Endothelial cell of umbilical vein (primary cell): Measurements from ENCODE around the gene ATF6B. TPM values are rescaled to one million over a fixed set of nuclear protein-coding genes. Genes with fewer than 3 reads are reported as not detected.

ENCODE experiments used
- BruUV-seq: library from RNA; stranded (reverse); fragments of 400-500 nt; replicated peaks from 2 replicates; lab custom pipeline; 2021; lab: Mats Ljungman, UMichigan
- CTCF ChIA-PET: fragments of 300-600, 350-600 bp; sonication (Branson Sonifier 250); formaldehyde crosslinking; loops from one replicate; lab custom pipeline; 2021; ENCODE audit warnings: antibody characterized with exemption, inconsistent platforms; lab: Charles Lee
- POLR2A ChIA-PET: fragments of 300-600, 350-600 bp; sonication (Branson Sonifier 250); formaldehyde crosslinking; loops from one replicate; lab custom pipeline; 2021; ENCODE audit warnings: antibody characterized with exemption, inconsistent platforms; lab: Charles Lee
- DNase-seq: peaks from one replicate; pipeline ENCODE4 v3.0.0-alpha.2; 2011; ENCODE audit warnings: low read depth, low spot score
- FAIRE-seq: peaks from 2 replicates; lab custom pipeline; 2011; peaks lifted over from hg19 to GRCh38; lab: Jason Lieb, UNC
- H2AFZ ChIP-seq: 2 replicates; pipeline ENCODE4 v1.6.0; 2012; ENCODE audit warnings: low read depth, low read length, control low read depth, inconsistent platforms
- H3K27ac ChIP-seq: 2 replicates; pipeline ENCODE4 v1.5.1; 2011; ENCODE audit warnings: low read depth, mild to moderate bottlenecking, control low read depth, low read length, moderate library complexity; ENCODE audit not compliant: insufficient read depth
- H3K27me3 ChIP-seq, 2 experiments: 2 replicates each; pipeline versions ENCODE4 v1.6.0 to v1.6.1; 2011; ENCODE audit warnings: low read length in 2 of 2, mixed read lengths in 1 of 2; ENCODE audit not compliant: control insufficient read depth in 2 of 2, insufficient read depth in 2 of 2
- H3K36me3 ChIP-seq, 2 experiments: 2 replicates in 1 of 2; 3 replicates in 1 of 2; pipeline ENCODE4 v1.5.1; 2011; ENCODE audit warnings: low read length in 2 of 2, mild to moderate bottlenecking in 1 of 2, moderate library complexity in 1 of 2; ENCODE audit not compliant: control insufficient read depth in 2 of 2, insufficient read depth in 2 of 2; ENCODE audit errors: extremely low read depth in 1 of 2
- H3K4me1 ChIP-seq: 3 replicates; pipeline ENCODE4 v1.5.1; 2011; ENCODE audit warnings: mild to moderate bottlenecking, low read length; ENCODE audit not compliant: control insufficient read depth, insufficient read depth; ENCODE audit errors: extremely low read depth
- H3K4me2 ChIP-seq: 2 replicates; pipeline ENCODE4 v1.6.1; 2011; ENCODE audit warnings: low read length, control low read depth, mixed read lengths; ENCODE audit not compliant: insufficient read depth
- H3K4me3 ChIP-seq, 3 experiments: fragments of 200-600 bp in 1 of 3; sonication (generic), shearing (Covaris generic) in 1 of 3; replicated peaks in 1 of 3; 2 replicates each; pipeline ENCODE4 v1.5.1; 2011 to 2016; ENCODE audit warnings: control low read depth in 3 of 3, low read length in 3 of 3, mild to moderate bottlenecking in 2 of 3, inconsistent platforms in 1 of 3, low read depth in 1 of 3, moderate library complexity in 1 of 3; ENCODE audit not compliant: insufficient read depth in 1 of 3
- H3K79me2 ChIP-seq: 2 replicates; pipeline ENCODE4 v1.6.0; 2012; ENCODE audit warnings: low read length, inconsistent platforms; ENCODE audit not compliant: control insufficient read depth, insufficient read depth
- H3K9ac ChIP-seq: replicated peaks from 2 replicates; pipeline ENCODE3; 2011; ENCODE audit warnings: low read length, control low read depth; ENCODE audit not compliant: insufficient read depth; ENCODE audit errors: extremely low read depth
- H3K9me1 ChIP-seq: replicated peaks from 3 replicates; pipeline ENCODE4 v1.6.0; 2011; ENCODE audit warnings: mild to moderate bottlenecking, low read length; ENCODE audit not compliant: control insufficient read depth, insufficient read depth; ENCODE audit errors: extremely low read depth
- H3K9me3 ChIP-seq: replicated peaks from 2 replicates; pipeline ENCODE4 v1.5.1; 2012; ENCODE audit warnings: low read length, inconsistent platforms; ENCODE audit not compliant: control insufficient read depth, insufficient read depth
- H4K20me1 ChIP-seq: replicated peaks from 2 replicates; pipeline ENCODE3; 2011; ENCODE audit warnings: mild to moderate bottlenecking, low read length; ENCODE audit not compliant: control insufficient read depth, insufficient read depth; ENCODE audit errors: extremely low read depth
- EZH2 ChIP-seq: IDR thresholded peaks from 2 replicates; pipeline ENCODE4 v1.6.1; 2012; ENCODE audit warnings: borderline replicate concordance, low read depth, mild to moderate bottlenecking, moderate library complexity, low read length, inconsistent platforms; ENCODE audit not compliant: severe bottlenecking
- FOS ChIP-seq: IDR thresholded peaks from 2 replicates; pipeline ENCODE4 v1.6.1; 2011; ENCODE audit warnings: mild to moderate bottlenecking, low read length, moderate library complexity, borderline replicate concordance; ENCODE audit not compliant: insufficient read depth
- GATA2 ChIP-seq: IDR thresholded peaks from 2 replicates; pipeline ENCODE4 v1.7.0; 2011; ENCODE audit warnings: low read depth, mild to moderate bottlenecking, moderate library complexity, mixed read lengths, low read length; ENCODE audit not compliant: insufficient read length, insufficient read depth
- JUN ChIP-seq: IDR thresholded peaks from 2 replicates; pipeline ENCODE4 v1.6.1; 2011; ENCODE audit warnings: borderline replicate concordance, low read depth; ENCODE audit not compliant: insufficient read length, insufficient read depth
- MAX ChIP-seq: IDR thresholded peaks from 2 replicates; pipeline ENCODE4 v1.6.1; 2011; ENCODE audit not compliant: insufficient read depth, insufficient read length
- MYC ChIP-seq: IDR thresholded peaks from one replicate; pipeline ENCODE4 v1.6.1; 2011; ENCODE audit warnings: mild to moderate bottlenecking, low read depth, low read length
- POLR2AphosphoS5 ChIP-seq: IDR thresholded peaks from 2 replicates; pipeline ENCODE4 v1.6.1; 2012; ENCODE audit warnings: low read depth, mild to moderate bottlenecking, control low read depth, low read length, moderate library complexity; ENCODE audit not compliant: insufficient read depth
- dilution Hi-C: fragments of 300-500 bp; cut with MboI; formaldehyde crosslinking; loops from one replicate; pipeline ENCODE4 v1.15.0; 2019; ENCODE audit warnings: low sequenced_read_pairs; ENCODE audit not compliant: extremely low pct_ligation_motif_present
- intact Hi-C: fragments of 100-400 bp; cut with micrococcal nuclease; formaldehyde crosslinking; loops from one replicate; pipeline ENCODE4 v1.10.0; 2022
- polyA plus RNA-seq, 4 experiments: library from polyadenylated mRNA; depleted of rRNA in 3 of 4; stranded (reverse) in 3 of 4; unstranded in 1 of 4; fragments of >200 nt; gene quantifications; 2 replicates each; pipeline versions ENCODE4 v1.2.1 to v1.2.3, GENCODE V29; 2011 to 2012; ENCODE audit warnings: missing spikeins in 1 of 4
- total RNA-seq: library from RNA; stranded (reverse); gene quantifications from 2 replicates; pipeline ENCODE4 v1.2.3, GENCODE V29; 2021
- TF ChIP-seq, protein P1 (sequence below), 2 donors: IDR thresholded peaks; 1 replicate in 1 of 2; 2 replicates in 1 of 2; pipeline ENCODE4 v1.5.1; 2011; ENCODE audit warnings: low read length in 2 of 2, mild to moderate bottlenecking in 2 of 2, moderate library complexity in 2 of 2, control low read depth in 1 of 2, inconsistent platforms in 1 of 2, low read depth in 1 of 2; ENCODE audit not compliant: insufficient read depth in 1 of 2; ENCODE audit errors: extremely low read depth in 1 of 2

ATF6B gene
- total and polyA plus RNA-seq, 2 donors (not counting 3 experiments of a cell fraction or from before 2014, with no cell fraction given): 106 to 115 TPM

DNA sequence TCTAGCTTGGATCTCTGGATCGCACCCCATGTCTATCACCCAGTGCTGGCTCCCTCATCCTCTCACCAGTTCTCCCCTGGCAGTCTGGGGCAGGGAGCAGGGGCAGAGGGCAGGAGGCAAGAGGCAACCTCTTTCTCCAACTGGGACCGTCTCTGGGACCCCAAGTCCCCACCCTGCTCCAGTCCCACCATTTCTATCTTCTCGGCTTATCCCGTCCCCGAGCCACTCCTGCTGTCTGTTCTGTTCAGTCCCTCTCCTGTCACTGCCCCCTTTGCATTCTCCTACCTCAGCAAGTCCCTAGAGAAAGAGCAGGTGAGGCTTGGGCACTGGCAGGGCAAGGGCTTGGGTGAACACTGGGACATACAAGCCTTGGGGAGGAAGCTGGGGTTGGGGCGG is 18.3 kb downstream of the ATF6B start:
- POLR2A ChIA-PET: interaction anchor here (0.6 kb wide), 2 partner anchors 164 to 255 kb away, joined by 3 to 9 read pairs; partner anchors contain the start of gene CFB
- intact Hi-C loops (loop anchor here (10.0 kb wide), 1 partner anchor 305 kb away; no protein-coding TSS in a partner anchor), dilution Hi-C loops (no loop called here)

More for the DNA sequence above, 18.3 kb downstream of the ATF6B start:
- FAIRE-seq (no peak), DNase-seq (no peak)
- Histone ChIP-seq H3K4me3 (no peak overlapping the region), H3K4me2 (no peak overlapping the region), H2AFZ (no peak overlapping the region), H3K9me3 (no peaks in the 10 kb centered on the region), H3K79me2 (no peaks in the 10 kb centered on the region), H3K27me3 (peaks cover 17 to 18% of the 10 kb centered on the region in 2 experiments), H4K20me1 (no peaks in the 10 kb centered on the region), H3K9ac (no peak overlapping the region), H3K27ac (no peak overlapping the region), H3K36me3 (peaks cover 0 to 3% of the 10 kb centered on the region in 2 experiments), H3K4me1 (no peaks in the 10 kb centered on the region), H3K9me1 (no peaks in the 10 kb centered on the region)
- TF ChIP-seq, protein P1, sequence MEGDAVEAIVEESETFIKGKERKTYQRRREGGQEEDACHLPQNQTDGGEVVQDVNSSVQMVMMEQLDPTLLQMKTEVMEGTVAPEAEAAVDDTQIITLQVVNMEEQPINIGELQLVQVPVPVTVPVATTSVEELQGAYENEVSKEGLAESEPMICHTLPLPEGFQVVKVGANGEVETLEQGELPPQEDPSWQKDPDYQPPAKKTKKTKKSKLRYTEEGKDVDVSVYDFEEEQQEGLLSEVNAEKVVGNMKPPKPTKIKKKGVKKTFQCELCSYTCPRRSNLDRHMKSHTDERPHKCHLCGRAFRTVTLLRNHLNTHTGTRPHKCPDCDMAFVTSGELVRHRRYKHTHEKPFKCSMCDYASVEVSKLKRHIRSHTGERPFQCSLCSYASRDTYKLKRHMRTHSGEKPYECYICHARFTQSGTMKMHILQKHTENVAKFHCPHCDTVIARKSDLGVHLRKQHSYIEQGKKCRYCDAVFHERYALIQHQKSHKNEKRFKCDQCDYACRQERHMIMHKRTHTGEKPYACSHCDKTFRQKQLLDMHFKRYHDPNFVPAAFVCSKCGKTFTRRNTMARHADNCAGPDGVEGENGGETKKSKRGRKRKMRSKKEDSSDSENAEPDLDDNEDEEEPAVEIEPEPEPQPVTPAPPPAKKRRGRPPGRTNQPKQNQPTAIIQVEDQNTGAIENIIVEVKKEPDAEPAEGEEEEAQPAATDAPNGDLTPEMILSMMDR (IDR thresholded peaks at IDR 0.05; ENCODE audit: extremely low read depth in 1 of 2, insufficient read depth in 1 of 2, low read depth in 1 of 2, low read length in 2 of 2): no peak
- TF ChIP-seq FOS (no peak), EZH2 (no peak), MAX (no peak), MYC (no peak), JUN (no peak), POLR2AphosphoS5 (no peak), GATA2 (no peak)
- no TSS peak for BruUV-seq
- CTCF ChIA-PET: no interaction called here
